Measurements from ENCODE around the gene AATF.

DNA sequence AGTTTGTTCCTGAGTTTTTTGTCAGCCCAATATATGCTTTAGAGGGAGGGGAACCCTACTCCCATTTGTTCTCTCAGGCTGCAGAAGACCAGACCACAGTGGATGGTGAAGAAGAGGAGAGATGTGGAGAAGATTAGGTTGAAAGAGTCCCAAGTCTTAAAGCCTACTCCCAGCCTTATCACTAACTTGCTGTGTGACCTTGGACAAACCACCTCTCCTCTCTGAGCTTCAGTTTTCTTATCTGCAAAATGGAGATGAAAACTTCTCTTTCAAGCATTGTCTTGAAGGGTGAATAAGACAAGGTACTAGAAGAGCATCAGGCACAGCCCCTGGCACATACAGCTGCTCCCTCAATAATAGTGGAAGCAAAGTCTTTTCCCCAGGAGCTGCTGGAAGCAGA, 26.6 kb upstream of the AATF start:
- TF ChIP-seq, protein P1, sequence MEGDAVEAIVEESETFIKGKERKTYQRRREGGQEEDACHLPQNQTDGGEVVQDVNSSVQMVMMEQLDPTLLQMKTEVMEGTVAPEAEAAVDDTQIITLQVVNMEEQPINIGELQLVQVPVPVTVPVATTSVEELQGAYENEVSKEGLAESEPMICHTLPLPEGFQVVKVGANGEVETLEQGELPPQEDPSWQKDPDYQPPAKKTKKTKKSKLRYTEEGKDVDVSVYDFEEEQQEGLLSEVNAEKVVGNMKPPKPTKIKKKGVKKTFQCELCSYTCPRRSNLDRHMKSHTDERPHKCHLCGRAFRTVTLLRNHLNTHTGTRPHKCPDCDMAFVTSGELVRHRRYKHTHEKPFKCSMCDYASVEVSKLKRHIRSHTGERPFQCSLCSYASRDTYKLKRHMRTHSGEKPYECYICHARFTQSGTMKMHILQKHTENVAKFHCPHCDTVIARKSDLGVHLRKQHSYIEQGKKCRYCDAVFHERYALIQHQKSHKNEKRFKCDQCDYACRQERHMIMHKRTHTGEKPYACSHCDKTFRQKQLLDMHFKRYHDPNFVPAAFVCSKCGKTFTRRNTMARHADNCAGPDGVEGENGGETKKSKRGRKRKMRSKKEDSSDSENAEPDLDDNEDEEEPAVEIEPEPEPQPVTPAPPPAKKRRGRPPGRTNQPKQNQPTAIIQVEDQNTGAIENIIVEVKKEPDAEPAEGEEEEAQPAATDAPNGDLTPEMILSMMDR (IDR thresholded peaks at IDR 0.05), result no peak
- no peak for TF ChIP-seq POLR2A (IDR thresholded peaks at IDR 0.05)
- no peak for TF ChIP-seq POLR2AphosphoS5 (IDR thresholded peaks at IDR 0.05)

All from breast epithelium (tissue), 3 donors.